ENCODE data around the gene PARP9.

- TF ChIP-seq EZH2 (IDR thresholded peaks at IDR 0.05; ENCODE audit: borderline replicate concordance, insufficient read depth, low read depth, low read length, poor library complexity, severe bottlenecking): no peak
- TF ChIP-seq CTCF (IDR thresholded peaks at IDR 0.05): no peak
These were observed 25.2 kb upstream of the PARP9 start for GRCh38 chr3:122589297-122589696.

Data from B cell (primary cell).